Fibroblast of villous mesenchyme (primary cell): ENCODE data around the gene GPR39. TPM values are rescaled to one million over a fixed set of nuclear protein-coding genes. Genes with fewer than 3 reads are reported as not detected.

Source experiments
- DNase-seq: peaks from one replicate; pipeline ENCODE4 v3.0.0-alpha.2; 2010; ENCODE audit warnings: low read depth
- H3K4me3 ChIP-seq: 2 replicates; pipeline ENCODE4 v1.5.1; 2011; ENCODE audit warnings: low read depth, mild to moderate bottlenecking, low read length
- CTCF ChIP-seq: IDR thresholded peaks from 2 replicates; pipeline ENCODE4 v1.5.1; 2012; ENCODE audit warnings: low read depth, mild to moderate bottlenecking, low read length; ENCODE audit not compliant: insufficient read depth
- total RNA-seq: library from RNA; depleted of rRNA; stranded (reverse); fragments of >200 nt; gene quantifications from 2 replicates; pipeline ENCODE4 v1.2.3, GENCODE V29; 2012

Gene GPR39
- total RNA-seq, 1 donor: 5.6 TPM

GRCh38 chr2:132417430-132418035 is 928 bp downstream of the GPR39 start:
- TF ChIP-seq CTCF: no peak
- no peak for DNase-seq
- no peak overlapping the region for H3K4me3 ChIP-seq

GRCh38 chr2:132419235-132419634 is 2.6 kb downstream of the GPR39 start:
- no peak for TF ChIP-seq CTCF
- DNase-seq: no peak
- no peak overlapping the region for H3K4me3 ChIP-seq

- no peak overlapping the region for H3K4me3 ChIP-seq
- no peak for DNase-seq
- TF ChIP-seq CTCF: no peak
Measured at GRCh38 chr2:132419941-132420340, 3.3 kb downstream of the GPR39 start.

- no peak for TF ChIP-seq CTCF
Measured at GRCh38 chr2:132420816-132421805, 4.5 kb downstream of the GPR39 start.

GRCh38 chr2:132422736-132423135 is 6.1 kb downstream of the GPR39 start:
- no peak overlapping the region for H3K4me3 ChIP-seq
- no peak for TF ChIP-seq CTCF
- no peak for DNase-seq

More at GRCh38 chr2:132420816-132421805, 4.5 kb downstream of the GPR39 start:
- peak; percentile 19 for DNase-seq
- no peak overlapping the region for H3K4me3 ChIP-seq

DNA sequence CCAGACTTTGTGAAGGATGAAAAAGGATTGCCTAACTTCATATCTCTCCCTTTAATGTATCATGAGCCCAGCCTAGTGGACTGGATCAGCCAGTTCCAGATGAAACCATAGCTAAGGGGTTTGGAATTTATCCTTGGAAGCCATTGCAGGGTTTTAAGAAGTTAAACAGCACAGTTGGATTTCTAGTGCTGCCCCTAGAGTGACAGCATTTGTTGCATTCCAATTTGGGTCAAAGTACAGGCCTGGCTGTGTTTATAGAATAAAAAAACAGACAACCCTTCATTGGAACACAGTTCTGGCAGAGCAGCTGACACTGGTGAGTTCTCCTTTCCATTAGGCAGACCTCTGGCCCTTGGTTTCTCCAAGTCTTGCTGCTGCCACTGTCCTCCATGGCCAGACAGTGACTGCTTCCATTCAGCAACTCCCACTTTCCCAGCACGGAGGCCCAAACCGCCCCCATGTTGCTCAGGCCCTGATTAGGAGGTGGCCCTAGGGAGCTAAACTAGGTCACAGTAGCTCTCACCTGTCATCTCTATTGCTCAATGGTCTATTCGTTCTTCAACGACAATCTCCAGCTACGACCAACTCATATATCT is 8.0 kb downstream of the GPR39 start:
- peak; percentile 18 for TF ChIP-seq CTCF

More for the DNA sequence above, 8.0 kb downstream of the GPR39 start:
- DNase-seq: peak; percentile 67
- no peak overlapping the region for H3K4me3 ChIP-seq
